ENCODE data around the gene COX8A.

COX8A gene

DNA sequence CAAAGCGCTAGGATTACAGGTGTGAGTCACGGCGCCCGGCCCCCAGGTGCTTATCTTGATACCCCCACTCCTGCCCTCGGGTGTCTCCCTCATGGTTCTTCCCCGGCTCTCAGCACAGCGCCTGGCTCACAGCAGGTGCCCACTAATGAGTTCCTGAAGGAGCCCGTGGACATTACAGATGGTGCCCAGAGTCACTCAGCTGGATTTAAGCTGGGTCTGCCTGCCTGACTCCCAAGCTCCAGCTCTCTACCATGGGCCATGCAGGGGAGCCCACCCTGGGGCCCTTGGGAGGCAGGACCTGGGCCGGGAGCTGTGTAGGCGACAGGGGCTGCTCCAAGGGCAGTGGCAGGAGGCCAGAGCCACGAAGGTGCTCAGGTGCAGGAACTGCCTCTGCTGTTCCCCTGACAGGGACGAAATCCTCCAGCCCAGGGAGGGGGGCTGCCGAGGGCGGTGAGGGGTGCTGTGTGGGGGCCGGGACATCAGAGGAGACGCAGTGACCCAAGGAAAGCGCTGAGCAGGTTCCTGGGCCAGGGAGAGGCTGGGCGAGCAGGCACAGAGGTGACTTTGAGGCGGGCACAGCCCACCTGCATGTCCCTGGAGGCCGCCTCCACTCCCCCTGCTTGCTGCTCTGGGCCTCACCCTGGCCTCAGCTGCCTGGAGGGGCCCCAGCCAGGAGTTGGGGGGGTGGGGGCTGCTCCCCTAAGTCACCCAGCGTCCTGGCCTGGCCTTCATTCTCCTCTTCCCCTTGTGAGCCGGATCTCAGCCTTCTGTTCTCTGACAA, 46.7 kb downstream of the COX8A start:
- no peak for DNase-seq (ENCODE audit: low read depth)
- H3K4me3 ChIP-seq (ENCODE audit: low read depth, low read length): no peak overlapping the region

GRCh38 chr11:64021757-64022093, 47.3 kb downstream of the COX8A start:
- TF ChIP-seq CTCF (IDR thresholded peaks at IDR 0.05; ENCODE audit: low read depth, low read length, missing control alignments): no peak
- no peak overlapping the region for H3K4me3 ChIP-seq (ENCODE audit: low read depth, low read length)
- DNase-seq (ENCODE audit: low read depth): no peak

More for the DNA sequence above, 46.7 kb downstream of the COX8A start:
- TF ChIP-seq CTCF (IDR thresholded peaks at IDR 0.05; ENCODE audit: low read depth, low read length, missing control alignments): no peak

DNA sequence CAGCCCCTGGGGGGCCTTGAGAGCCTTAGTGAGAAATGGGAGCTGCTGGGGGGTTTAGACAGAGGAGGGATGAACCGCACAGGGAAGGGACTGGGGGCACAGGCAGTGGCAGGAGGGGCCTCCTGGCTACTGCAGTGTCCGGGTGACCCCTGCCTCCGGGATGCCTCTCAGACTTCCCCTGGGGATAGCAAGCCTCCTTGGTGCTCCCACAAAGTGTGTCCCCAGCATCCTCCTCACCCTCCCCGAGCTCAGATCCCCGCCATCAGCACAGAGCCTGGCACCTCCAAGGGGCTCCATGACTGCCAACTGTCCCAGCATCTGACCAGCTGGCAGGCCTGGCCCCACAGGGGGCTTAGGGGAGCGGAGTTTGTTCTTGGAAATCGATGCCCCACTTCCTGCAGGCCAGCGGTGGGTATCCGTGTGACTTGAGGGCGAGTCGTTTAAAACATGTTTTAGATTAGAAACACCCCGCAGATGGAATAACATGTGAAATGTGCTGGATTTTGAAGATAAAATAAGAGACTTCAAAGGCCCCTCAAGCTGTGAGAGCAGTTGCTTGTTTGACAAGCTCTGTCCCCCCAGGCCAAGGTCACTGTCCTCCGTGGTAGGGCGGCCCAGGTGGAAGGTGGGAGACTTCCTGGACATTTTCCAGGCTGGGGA, 47.8 kb downstream of the COX8A start:
- no peak for TF ChIP-seq CTCF (IDR thresholded peaks at IDR 0.05; ENCODE audit: low read depth, low read length, missing control alignments)
- DNase-seq (ENCODE audit: low read depth): no peak
- no peak overlapping the region for H3K4me3 ChIP-seq (ENCODE audit: low read depth, low read length)

DNA sequence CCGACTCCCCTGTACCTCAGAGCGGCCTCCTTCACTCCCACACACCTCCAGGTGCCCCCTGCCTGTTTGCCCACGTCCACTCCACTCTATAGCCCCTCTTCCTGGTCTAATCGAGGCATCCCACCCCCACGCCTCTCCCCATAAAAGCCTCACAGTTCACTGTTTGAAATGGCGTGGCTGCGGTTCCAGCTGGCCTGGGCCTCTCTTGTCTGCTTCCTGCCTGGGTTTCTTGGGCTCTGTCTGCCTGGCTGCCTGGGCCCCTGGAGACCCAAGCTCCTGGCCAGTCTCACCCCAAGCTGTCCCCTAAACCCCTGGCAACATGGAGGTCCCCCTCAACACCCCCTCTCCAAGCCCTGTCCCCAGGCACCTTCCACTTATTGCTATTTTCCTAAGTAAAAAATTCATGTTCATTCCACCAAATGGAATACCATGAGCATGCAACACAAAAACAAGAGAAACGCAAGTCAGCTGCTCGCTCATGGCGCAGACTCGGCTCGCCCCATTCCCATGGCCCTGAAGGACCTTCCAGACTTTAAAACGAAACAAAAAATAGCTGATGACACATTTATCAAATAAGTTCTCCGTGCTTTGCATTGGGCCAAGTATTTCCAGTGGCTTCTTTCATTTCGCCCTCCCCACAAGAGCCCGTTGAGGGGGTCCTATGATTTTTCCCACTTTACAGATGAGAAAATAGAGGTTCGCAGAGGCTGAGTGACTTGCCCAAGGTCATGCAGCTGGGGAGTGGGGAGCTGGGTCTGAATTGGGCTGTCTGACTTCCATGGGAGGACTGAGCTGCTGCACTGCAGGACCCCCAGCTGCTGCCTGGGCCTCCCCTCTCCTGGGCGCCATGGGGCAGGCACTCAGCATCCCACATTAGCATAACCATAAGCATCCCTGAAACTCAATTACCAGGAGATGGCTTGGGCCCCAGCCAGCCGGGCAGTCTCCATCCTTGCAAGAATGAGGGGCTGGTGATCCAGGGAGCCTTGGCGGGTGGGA, 49.6 kb downstream of the COX8A start:
- H3K4me3 ChIP-seq (ENCODE audit: low read depth, low read length): no peak overlapping the region
- DNase-seq (ENCODE audit: low read depth): no peak
- no peak for TF ChIP-seq CTCF (IDR thresholded peaks at IDR 0.05; ENCODE audit: low read depth, low read length, missing control alignments)

DNA sequence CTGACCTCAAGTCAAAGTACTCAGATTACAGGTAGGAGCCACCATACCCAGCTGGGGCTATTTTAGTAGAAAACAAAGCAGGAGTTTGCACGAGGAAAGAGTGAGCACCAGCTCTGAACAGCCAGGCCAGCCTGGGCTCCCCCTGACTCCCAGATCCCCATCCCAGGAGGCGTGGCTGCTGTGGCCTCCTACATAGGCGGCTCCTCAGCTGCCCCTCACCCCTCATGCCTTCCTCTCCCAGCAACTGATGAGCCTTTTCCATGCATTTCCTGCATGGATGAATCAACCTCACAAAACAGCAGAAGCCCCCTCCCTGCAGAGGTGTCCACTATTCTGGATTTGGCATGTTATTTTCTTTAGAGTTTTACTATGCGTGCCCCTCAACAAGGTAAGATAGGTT, 50.8 kb downstream of the COX8A start:
- H3K4me3 ChIP-seq (ENCODE audit: low read depth, low read length): no peak overlapping the region
- DNase-seq (ENCODE audit: low read depth): no peak

More for the DNA sequence above, 50.8 kb downstream of the COX8A start:
- no peak for TF ChIP-seq CTCF (IDR thresholded peaks at IDR 0.05; ENCODE audit: low read depth, low read length, missing control alignments)

All from GM12864 (cell line).